ENCODE measurements around the gene TSC2.

The TSC2 gene

GRCh38 chr16:2074071-2074470 lies 26.3 kb downstream of the TSC2 start:
- TF ChIP-seq, protein P1, sequence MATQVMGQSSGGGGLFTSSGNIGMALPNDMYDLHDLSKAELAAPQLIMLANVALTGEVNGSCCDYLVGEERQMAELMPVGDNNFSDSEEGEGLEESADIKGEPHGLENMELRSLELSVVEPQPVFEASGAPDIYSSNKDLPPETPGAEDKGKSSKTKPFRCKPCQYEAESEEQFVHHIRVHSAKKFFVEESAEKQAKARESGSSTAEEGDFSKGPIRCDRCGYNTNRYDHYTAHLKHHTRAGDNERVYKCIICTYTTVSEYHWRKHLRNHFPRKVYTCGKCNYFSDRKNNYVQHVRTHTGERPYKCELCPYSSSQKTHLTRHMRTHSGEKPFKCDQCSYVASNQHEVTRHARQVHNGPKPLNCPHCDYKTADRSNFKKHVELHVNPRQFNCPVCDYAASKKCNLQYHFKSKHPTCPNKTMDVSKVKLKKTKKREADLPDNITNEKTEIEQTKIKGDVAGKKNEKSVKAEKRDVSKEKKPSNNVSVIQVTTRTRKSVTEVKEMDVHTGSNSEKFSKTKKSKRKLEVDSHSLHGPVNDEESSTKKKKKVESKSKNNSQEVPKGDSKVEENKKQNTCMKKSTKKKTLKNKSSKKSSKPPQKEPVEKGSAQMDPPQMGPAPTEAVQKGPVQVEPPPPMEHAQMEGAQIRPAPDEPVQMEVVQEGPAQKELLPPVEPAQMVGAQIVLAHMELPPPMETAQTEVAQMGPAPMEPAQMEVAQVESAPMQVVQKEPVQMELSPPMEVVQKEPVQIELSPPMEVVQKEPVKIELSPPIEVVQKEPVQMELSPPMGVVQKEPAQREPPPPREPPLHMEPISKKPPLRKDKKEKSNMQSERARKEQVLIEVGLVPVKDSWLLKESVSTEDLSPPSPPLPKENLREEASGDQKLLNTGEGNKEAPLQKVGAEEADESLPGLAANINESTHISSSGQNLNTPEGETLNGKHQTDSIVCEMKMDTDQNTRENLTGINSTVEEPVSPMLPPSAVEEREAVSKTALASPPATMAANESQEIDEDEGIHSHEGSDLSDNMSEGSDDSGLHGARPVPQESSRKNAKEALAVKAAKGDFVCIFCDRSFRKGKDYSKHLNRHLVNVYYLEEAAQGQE (IDR thresholded peaks at IDR 0.05; ENCODE audit: low read depth): no peak
- TF ChIP-seq RAD21 (IDR thresholded peaks at IDR 0.05; ENCODE audit: low read depth) (no peak), NFIC (IDR thresholded peaks at IDR 0.05) (no peak), EGR1 (IDR thresholded peaks at IDR 0.05) (no peak), USF1 (IDR thresholded peaks at IDR 0.05) (no peak), EP300 (IDR thresholded peaks at IDR 0.05; ENCODE audit: borderline replicate concordance) (no peak), ZBTB7A (IDR thresholded peaks at IDR 0.05; ENCODE audit: low read depth) (no peak)

GRCh38 chr16:2075631-2076030 lies 27.8 kb downstream of the TSC2 start:
- TF ChIP-seq CEBPB (IDR thresholded peaks at IDR 0.05) (no peak), TAF1 (IDR thresholded peaks at IDR 0.05; ENCODE audit: low read depth) (no peak), YY1 (IDR thresholded peaks at IDR 0.05; ENCODE audit: low read depth) (no peak), TEAD4 (IDR thresholded peaks at IDR 0.05) (no peak), EGR1 (IDR thresholded peaks at IDR 0.05) (no peak), ZBTB7A (IDR thresholded peaks at IDR 0.05; ENCODE audit: low read depth) (no peak), CREB1 (IDR thresholded peaks at IDR 0.05; ENCODE audit: low read depth) (no peak), RAD21 (IDR thresholded peaks at IDR 0.05; ENCODE audit: low read depth) (no peak), NFIC (IDR thresholded peaks at IDR 0.05) (no peak), EP300 (IDR thresholded peaks at IDR 0.05; ENCODE audit: borderline replicate concordance) (no peak), FOXM1 (IDR thresholded peaks at IDR 0.05; ENCODE audit: borderline replicate concordance, low read depth) (no peak), USF1 (IDR thresholded peaks at IDR 0.05) (no peak), TCF12 (IDR thresholded peaks at IDR 0.05; ENCODE audit: low read depth) (no peak)
- TF ChIP-seq, protein P1 (IDR thresholded peaks at IDR 0.05; ENCODE audit: low read depth): no peak
- TF ChIP-seq, protein P2, sequence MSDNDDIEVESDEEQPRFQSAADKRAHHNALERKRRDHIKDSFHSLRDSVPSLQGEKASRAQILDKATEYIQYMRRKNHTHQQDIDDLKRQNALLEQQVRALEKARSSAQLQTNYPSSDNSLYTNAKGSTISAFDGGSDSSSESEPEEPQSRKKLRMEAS (IDR thresholded peaks at IDR 0.05): no peak

GRCh38 chr16:2076072-2076865 lies 28.5 kb downstream of the TSC2 start:
- TF ChIP-seq, protein P2 (IDR thresholded peaks at IDR 0.05): no peak
- no peak for TF ChIP-seq FOXM1 (IDR thresholded peaks at IDR 0.05; ENCODE audit: borderline replicate concordance, low read depth)
- TF ChIP-seq NFIC (IDR thresholded peaks at IDR 0.05): no peak
- no peak for TF ChIP-seq YY1 (IDR thresholded peaks at IDR 0.05; ENCODE audit: low read depth)
- no peak for TF ChIP-seq TCF12 (IDR thresholded peaks at IDR 0.05; ENCODE audit: low read depth)
- no peak for TF ChIP-seq ZBTB7A (IDR thresholded peaks at IDR 0.05; ENCODE audit: low read depth)
- TF ChIP-seq USF1 (IDR thresholded peaks at IDR 0.05): no peak
- TF ChIP-seq TAF1 (IDR thresholded peaks at IDR 0.05; ENCODE audit: low read depth): no peak
- TF ChIP-seq EP300 (IDR thresholded peaks at IDR 0.05; ENCODE audit: borderline replicate concordance): no peak
- TF ChIP-seq, protein P1 (IDR thresholded peaks at IDR 0.05; ENCODE audit: low read depth): no peak
- TF ChIP-seq RAD21 (IDR thresholded peaks at IDR 0.05; ENCODE audit: low read depth): no peak
- TF ChIP-seq CEBPB (IDR thresholded peaks at IDR 0.05): no peak
- no peak for TF ChIP-seq CREB1 (IDR thresholded peaks at IDR 0.05; ENCODE audit: low read depth)
- no peak for TF ChIP-seq TEAD4 (IDR thresholded peaks at IDR 0.05)

- TF ChIP-seq USF1 (IDR thresholded peaks at IDR 0.05) (no peak), CEBPB (IDR thresholded peaks at IDR 0.05) (no peak), ZBTB7A (IDR thresholded peaks at IDR 0.05; ENCODE audit: low read depth) (no peak), TCF12 (IDR thresholded peaks at IDR 0.05; ENCODE audit: low read depth) (no peak), CREB1 (IDR thresholded peaks at IDR 0.05; ENCODE audit: low read depth) (no peak), FOXM1 (IDR thresholded peaks at IDR 0.05; ENCODE audit: borderline replicate concordance, low read depth) (no peak), NFIC (IDR thresholded peaks at IDR 0.05) (no peak), TEAD4 (IDR thresholded peaks at IDR 0.05) (no peak), YY1 (IDR thresholded peaks at IDR 0.05; ENCODE audit: low read depth) (no peak), TAF1 (IDR thresholded peaks at IDR 0.05; ENCODE audit: low read depth) (no peak), RAD21 (IDR thresholded peaks at IDR 0.05; ENCODE audit: low read depth) (no peak), EP300 (IDR thresholded peaks at IDR 0.05; ENCODE audit: borderline replicate concordance) (no peak), EGR1 (IDR thresholded peaks at IDR 0.05) (no peak)
- TF ChIP-seq, protein P2 (IDR thresholded peaks at IDR 0.05): no peak
- TF ChIP-seq, protein P1 (IDR thresholded peaks at IDR 0.05; ENCODE audit: low read depth): no peak
Observed at GRCh38 chr16:2077016-2077415, 29.2 kb downstream of the TSC2 start.
